HepG2 (cell line): ENCODE results near the gene FBLIM1. TPM values are rescaled to one million over a fixed set of nuclear protein-coding genes. Genes with fewer than 3 reads are reported as not detected.
A peak's percentile ranks its signal among the peaks of the same experiment; 100 is the strongest.

Experiments
- AKAP8 ChIP-seq: sonication (generic); formaldehyde crosslinking; IDR thresholded peaks from 2 replicates; pipeline ENCODE4 v1.5.1; 2020; ENCODE audit warnings: mild to moderate bottlenecking, missing genetic modification reagents
- CEBPB ChIP-seq: IDR thresholded peaks from 2 replicates; pipeline ENCODE4 v1.6.1; 2011; ENCODE audit warnings: low read depth, low read length, improper control_type of control experiment, borderline replicate concordance
- CHD2 ChIP-seq: IDR thresholded peaks from 2 replicates; pipeline ENCODE4 v1.6.1; 2011; ENCODE audit warnings: low read depth, low read length, improper control_type of control experiment
- DMAP1 ChIP-seq: IDR thresholded peaks from 2 replicates; pipeline ENCODE4 v1.6.1; 2016
- DNMT1 ChIP-seq: sonication (generic); formaldehyde crosslinking; IDR thresholded peaks from 2 replicates; pipeline ENCODE4 v1.5.1; 2020; ENCODE audit warnings: mild to moderate bottlenecking, missing genetic modification reagents
- ELF1 ChIP-seq: sonication (generic); formaldehyde crosslinking; IDR thresholded peaks from 2 replicates; pipeline ENCODE4 v1.4.0; 2020; ENCODE audit warnings: missing genetic modification reagents
- ELF3 ChIP-seq: IDR thresholded peaks from 2 replicates; pipeline ENCODE4 v1.6.1; 2016; ENCODE audit warnings: missing genetic modification reagents, missing compliant biosample characterization
- ERF ChIP-seq: IDR thresholded peaks from 2 replicates; pipeline ENCODE4 v1.6.1; 2018; ENCODE audit warnings: missing biosample characterization, missing genetic modification reagents
- GABPB1 ChIP-seq: IDR thresholded peaks from 2 replicates; pipeline ENCODE4 v1.6.1; 2016; ENCODE audit warnings: mild to moderate bottlenecking, missing genetic modification reagents, moderate library complexity, missing compliant biosample characterization
- GTF3A ChIP-seq: sonication (generic); formaldehyde crosslinking; conservative IDR thresholded peaks from 2 replicates; pipeline ENCODE4 v1.4.0; 2020; ENCODE audit warnings: mild to moderate bottlenecking, missing genetic modification reagents
- HHEX ChIP-seq: IDR thresholded peaks from 2 replicates; pipeline ENCODE4 v1.6.1; 2016; ENCODE audit warnings: control low read depth
- HNF4G ChIP-seq, 2 experiments: sonication (generic) in 1 of 2; formaldehyde crosslinking in 1 of 2; IDR thresholded peaks; 2 replicates each; pipeline versions ENCODE4 v1.4.0 to v1.6.1; 2011 to 2020; ENCODE audit warnings: borderline replicate concordance in 2 of 2, low read depth in 2 of 2, mild to moderate bottlenecking in 2 of 2, low read length in 1 of 2, missing genetic modification reagents in 1 of 2, moderate library complexity in 1 of 2
- KLF6 ChIP-seq: IDR thresholded peaks from 2 replicates; pipeline ENCODE4 v1.8.0; 2016; ENCODE audit warnings: missing biosample characterization, missing genetic modification reagents
- MBNL3 ChIP-seq: fragments of 250-450 bp; sonication (Bioruptor Pico); conservative IDR thresholded peaks from 2 replicates; pipeline ENCODE4 v1.8.0; 2022; ENCODE audit warnings: mild to moderate bottlenecking, inconsistent platforms
- PHF5A ChIP-seq: IDR thresholded peaks from one replicate; pipeline ENCODE4 v1.6.1; 2018; ENCODE audit warnings: low read depth, missing genetic modification reagents; ENCODE audit not compliant: unreplicated experiment
- PHF8 ChIP-seq: sonication (generic); formaldehyde crosslinking; IDR thresholded peaks from 2 replicates; pipeline ENCODE4 v1.5.0; 2020; ENCODE audit warnings: missing genetic modification reagents
- POGZ ChIP-seq: sonication (generic); formaldehyde crosslinking; IDR thresholded peaks from 2 replicates; pipeline ENCODE4 v1.4.0; 2020; ENCODE audit warnings: mild to moderate bottlenecking, missing genetic modification reagents
- POLR2AphosphoS5 ChIP-seq: IDR thresholded peaks from 2 replicates; pipeline ENCODE4 v1.6.1; 2012; ENCODE audit warnings: low read depth, low read length
- REPIN1 ChIP-seq: sonication (generic); formaldehyde crosslinking; IDR thresholded peaks from 2 replicates; pipeline ENCODE4 v1.8.0; 2022; ENCODE audit warnings: missing genetic modification reagents, low read depth, mild to moderate bottlenecking, borderline replicate concordance
- RXRA ChIP-seq: sonication (generic); formaldehyde crosslinking; IDR thresholded peaks from 2 replicates; pipeline ENCODE4 v1.5.1; 2020; ENCODE audit warnings: missing genetic modification reagents
- SP140L ChIP-seq: sonication (generic); formaldehyde crosslinking; IDR thresholded peaks from 2 replicates; pipeline ENCODE4 v1.4.0; 2020; ENCODE audit warnings: missing genetic modification reagents, borderline replicate concordance
- TBX3 ChIP-seq: fragments of 450-650 bp; IDR thresholded peaks from 2 replicates; pipeline ENCODE4 v1.6.1; 2017; ENCODE audit warnings: antibody characterized with exemption, mild to moderate bottlenecking, inconsistent platforms, borderline replicate concordance
- ZFP36 ChIP-seq: fragments of 150-350 bp; IDR thresholded peaks from 2 replicates; pipeline ENCODE4 v1.6.1; 2018; ENCODE audit warnings: borderline replicate concordance, low read length, low read depth; ENCODE audit not compliant: partially characterized antibody
- ZIK1 ChIP-seq: sonication (generic); formaldehyde crosslinking; IDR thresholded peaks from 2 replicates; pipeline ENCODE4 v1.5.0; 2020; ENCODE audit warnings: mild to moderate bottlenecking, low read depth, missing genetic modification reagents, borderline replicate concordance
- ZMYM2 ChIP-seq: sonication (generic); formaldehyde crosslinking; IDR thresholded peaks from 2 replicates; pipeline ENCODE4 v1.8.0; 2022; ENCODE audit warnings: mild to moderate bottlenecking, missing genetic modification reagents
- polyA plus RNA-seq, 8 experiments: library from polyadenylated mRNA; depleted of rRNA in 3 of 8; stranded (reverse) in 7 of 8; unstranded in 1 of 8; fragments of >200 nt; fragmentation: Illumina TruSeq in 4 of 8; extraction: Trizol in 4 of 8; gene quantifications; 2 replicates each; pipeline versions ENCODE4 v1.2.1 to v1.2.3, GENCODE V29; 2011 to 2016; ENCODE audit warnings: low read depth in 4 of 8, missing spikeins in 1 of 8, mixed read lengths in 1 of 8; ENCODE audit not compliant: insufficient read depth in 1 of 8
- total RNA-seq, 5 experiments: library from RNA; depleted of rRNA; stranded (reverse); fragments of >200 nt; fragmentation: Illumina TruSeq; extraction: Trizol; gene quantifications; 2 replicates each; pipeline ENCODE4 v1.2.3, GENCODE V29; 2016; ENCODE audit warnings: low read depth in 1 of 5
- TF ChIP-seq, protein P1 (sequence below): sonication (generic); formaldehyde crosslinking; IDR thresholded peaks from 2 replicates; pipeline ENCODE4 v1.5.1; 2020; ENCODE audit warnings: missing genetic modification reagents, mild to moderate bottlenecking, borderline replicate concordance
- TF ChIP-seq, protein P2 (sequence below): sonication (generic); formaldehyde crosslinking; IDR thresholded peaks from 2 replicates; pipeline ENCODE4 v1.4.0; 2020; ENCODE audit warnings: missing genetic modification reagents

Gene FBLIM1
- total and polyA plus RNA-seq, 2 of the 13 experiments (the other 11 are each of a cell fraction or from before 2014, with no cell fraction given): 10.6 to 23.0 TPM

DNA sequence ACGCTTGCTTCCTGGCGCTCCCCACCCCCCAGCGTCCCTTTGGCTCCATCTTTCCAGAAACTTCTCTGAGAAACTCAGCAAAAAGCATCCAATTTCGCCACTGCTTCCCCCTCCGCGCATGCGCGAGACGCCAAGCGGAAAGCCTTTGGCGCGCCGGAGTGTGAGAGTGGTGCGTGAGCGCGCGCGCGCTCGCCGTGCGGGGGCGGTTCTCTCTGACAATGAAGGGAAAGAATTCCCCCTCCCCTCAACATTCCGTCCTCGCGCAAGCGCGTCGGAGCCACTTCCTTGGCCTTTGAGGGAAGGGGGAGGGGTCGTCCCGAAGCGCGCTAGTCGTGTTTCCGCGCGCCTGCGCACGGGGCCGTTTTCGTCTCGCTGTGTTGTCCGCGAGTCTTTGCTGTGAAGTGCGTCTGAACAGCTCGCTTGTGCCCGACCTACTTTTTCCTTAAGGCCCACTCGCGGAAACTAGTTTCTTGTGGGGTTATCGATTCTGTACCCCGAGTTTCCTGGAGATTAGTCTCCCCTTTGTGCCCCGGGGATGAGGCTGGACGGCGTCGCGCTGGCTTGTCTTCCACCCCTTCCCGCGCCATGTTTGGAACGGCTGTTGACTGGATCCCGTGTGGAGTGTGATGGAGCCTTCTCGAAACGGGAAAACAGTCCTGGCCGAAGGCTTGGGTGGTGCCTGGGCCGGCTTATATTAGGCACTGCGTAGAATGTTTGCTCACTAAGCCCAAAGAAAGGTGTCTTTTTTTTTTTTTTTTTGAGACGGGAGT, 77.3 kb downstream of the FBLIM1 start (continued):
- TF ChIP-seq, protein P1, sequence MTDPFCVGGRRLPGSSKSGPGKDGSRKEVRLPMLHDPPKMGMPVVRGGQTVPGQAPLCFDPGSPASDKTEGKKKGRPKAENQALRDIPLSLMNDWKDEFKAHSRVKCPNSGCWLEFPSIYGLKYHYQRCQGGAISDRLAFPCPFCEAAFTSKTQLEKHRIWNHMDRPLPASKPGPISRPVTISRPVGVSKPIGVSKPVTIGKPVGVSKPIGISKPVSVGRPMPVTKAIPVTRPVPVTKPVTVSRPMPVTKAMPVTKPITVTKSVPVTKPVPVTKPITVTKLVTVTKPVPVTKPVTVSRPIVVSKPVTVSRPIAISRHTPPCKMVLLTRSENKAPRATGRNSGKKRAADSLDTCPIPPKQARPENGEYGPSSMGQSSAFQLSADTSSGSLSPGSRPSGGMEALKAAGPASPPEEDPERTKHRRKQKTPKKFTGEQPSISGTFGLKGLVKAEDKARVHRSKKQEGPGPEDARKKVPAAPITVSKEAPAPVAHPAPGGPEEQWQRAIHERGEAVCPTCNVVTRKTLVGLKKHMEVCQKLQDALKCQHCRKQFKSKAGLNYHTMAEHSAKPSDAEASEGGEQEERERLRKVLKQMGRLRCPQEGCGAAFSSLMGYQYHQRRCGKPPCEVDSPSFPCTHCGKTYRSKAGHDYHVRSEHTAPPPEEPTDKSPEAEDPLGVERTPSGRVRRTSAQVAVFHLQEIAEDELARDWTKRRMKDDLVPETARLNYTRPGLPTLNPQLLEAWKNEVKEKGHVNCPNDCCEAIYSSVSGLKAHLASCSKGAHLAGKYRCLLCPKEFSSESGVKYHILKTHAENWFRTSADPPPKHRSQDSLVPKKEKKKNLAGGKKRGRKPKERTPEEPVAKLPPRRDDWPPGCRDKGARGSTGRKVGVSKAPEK (CRISPR knock-in tag): no peak
- TF ChIP-seq AKAP8 (peak; percentile 80; the same call in 1 of the 2 replicates), ZMYM2 (0 out of 2 replicates have a peak, but pooled peaks have one; percentile 59), HNF4G (IDR thresholded peaks at IDR 0.05; ENCODE audit: borderline replicate concordance, low read depth, low read length) (no peak; the same call in 1 of the 2 replicates), HNF4G (CRISPR knock-in tag; IDR thresholded peaks at IDR 0.05; ENCODE audit: borderline replicate concordance, low read depth) (no peak), KLF6 (CRISPR knock-in tag) (peak; percentile 66), CEBPB (peak; percentile 50; the same call in 1 of the 2 replicates), HHEX (no peak), DMAP1 (0 out of 2 replicates have a peak, but pooled peaks have one; percentile 31), ZFP36 (no peak), PHF5A (CRISPR knock-in tag) (peak; percentile 18), ELF3 (CRISPR knock-in tag) (peak; percentile 73; the same call in 1 of the 2 replicates), RXRA (CRISPR knock-in tag) (peak; percentile 77; the same call in 1 of the 2 replicates), TBX3 (peak; percentile 40; the same call in 1 of the 2 replicates), CHD2 (no peak), ERF (CRISPR knock-in tag) (peak; percentile 49; the same call in 1 of the 2 replicates), SP140L (CRISPR knock-in tag) (peak; percentile 72; the same call in 1 of the 2 replicates), ZIK1 (CRISPR knock-in tag) (0 out of 2 replicates have a peak, but pooled peaks have one; percentile 33), REPIN1 (CRISPR knock-in tag) (peak; percentile 78), POGZ (CRISPR knock-in tag) (peak; percentile 15; the same call in 1 of the 2 replicates), DNMT1 (CRISPR knock-in tag) (0 out of 2 replicates have a peak, but pooled peaks have one; percentile 50), MBNL3 (CRISPR knock-in tag) (no peak), GTF3A (CRISPR knock-in tag) (no peak), PHF8 (CRISPR knock-in tag) (peak; percentile 61), GABPB1 (CRISPR knock-in tag) (peak; percentile 82), ELF1 (CRISPR knock-in tag) (peak; percentile 83; the same call in 1 of the 2 replicates), POLR2AphosphoS5 (peak; percentile 76; the same call in 1 of the 2 replicates)
- TF ChIP-seq, protein P2, sequence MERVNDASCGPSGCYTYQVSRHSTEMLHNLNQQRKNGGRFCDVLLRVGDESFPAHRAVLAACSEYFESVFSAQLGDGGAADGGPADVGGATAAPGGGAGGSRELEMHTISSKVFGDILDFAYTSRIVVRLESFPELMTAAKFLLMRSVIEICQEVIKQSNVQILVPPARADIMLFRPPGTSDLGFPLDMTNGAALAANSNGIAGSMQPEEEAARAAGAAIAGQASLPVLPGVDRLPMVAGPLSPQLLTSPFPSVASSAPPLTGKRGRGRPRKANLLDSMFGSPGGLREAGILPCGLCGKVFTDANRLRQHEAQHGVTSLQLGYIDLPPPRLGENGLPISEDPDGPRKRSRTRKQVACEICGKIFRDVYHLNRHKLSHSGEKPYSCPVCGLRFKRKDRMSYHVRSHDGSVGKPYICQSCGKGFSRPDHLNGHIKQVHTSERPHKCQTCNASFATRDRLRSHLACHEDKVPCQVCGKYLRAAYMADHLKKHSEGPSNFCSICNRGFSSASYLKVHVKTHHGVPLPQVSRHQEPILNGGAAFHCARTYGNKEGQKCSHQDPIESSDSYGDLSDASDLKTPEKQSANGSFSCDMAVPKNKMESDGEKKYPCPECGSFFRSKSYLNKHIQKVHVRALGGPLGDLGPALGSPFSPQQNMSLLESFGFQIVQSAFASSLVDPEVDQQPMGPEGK (CRISPR knock-in tag): peak; percentile 99
